Endothelial cell of umbilical vein (primary cell): ENCODE results near the gene MARS1. TPM values are rescaled to one million over a fixed set of nuclear protein-coding genes. Genes with fewer than 3 reads are reported as not detected.
A peak's percentile ranks its signal among the peaks of the same experiment; 100 is the strongest.

Experiments
- BruUV-seq: library from RNA; stranded (reverse); fragments of 400-500 nt; replicated peaks from 2 replicates; lab custom pipeline; 2021; lab: Mats Ljungman, UMichigan
- CTCF ChIA-PET: fragments of 300-600, 350-600 bp; sonication (Branson Sonifier 250); formaldehyde crosslinking; loops from one replicate; lab custom pipeline; 2021; ENCODE audit warnings: antibody characterized with exemption, inconsistent platforms; lab: Charles Lee
- POLR2A ChIA-PET: fragments of 300-600, 350-600 bp; sonication (Branson Sonifier 250); formaldehyde crosslinking; loops from one replicate; lab custom pipeline; 2021; ENCODE audit warnings: antibody characterized with exemption, inconsistent platforms; lab: Charles Lee
- DNase-seq: peaks from one replicate; pipeline ENCODE4 v3.0.0-alpha.2; 2011; ENCODE audit warnings: low read depth, low spot score
- FAIRE-seq: peaks from 2 replicates; lab custom pipeline; 2011; peaks lifted over from hg19 to GRCh38; lab: Jason Lieb, UNC
- H2AFZ ChIP-seq: 2 replicates; pipeline ENCODE4 v1.6.0; 2012; ENCODE audit warnings: low read depth, low read length, control low read depth, inconsistent platforms
- H3K27ac ChIP-seq: 2 replicates; pipeline ENCODE4 v1.5.1; 2011; ENCODE audit warnings: low read depth, mild to moderate bottlenecking, control low read depth, low read length, moderate library complexity; ENCODE audit not compliant: insufficient read depth
- H3K27me3 ChIP-seq, 2 experiments: 2 replicates each; pipeline versions ENCODE4 v1.6.0 to v1.6.1; 2011; ENCODE audit warnings: low read length in 2 of 2, mixed read lengths in 1 of 2; ENCODE audit not compliant: control insufficient read depth in 2 of 2, insufficient read depth in 2 of 2
- H3K36me3 ChIP-seq, 2 experiments: 2 replicates in 1 of 2; 3 replicates in 1 of 2; pipeline ENCODE4 v1.5.1; 2011; ENCODE audit warnings: low read length in 2 of 2, mild to moderate bottlenecking in 1 of 2, moderate library complexity in 1 of 2; ENCODE audit not compliant: control insufficient read depth in 2 of 2, insufficient read depth in 2 of 2; ENCODE audit errors: extremely low read depth in 1 of 2
- H3K4me1 ChIP-seq: 3 replicates; pipeline ENCODE4 v1.5.1; 2011; ENCODE audit warnings: mild to moderate bottlenecking, low read length; ENCODE audit not compliant: control insufficient read depth, insufficient read depth; ENCODE audit errors: extremely low read depth
- H3K4me2 ChIP-seq: 2 replicates; pipeline ENCODE4 v1.6.1; 2011; ENCODE audit warnings: low read length, control low read depth, mixed read lengths; ENCODE audit not compliant: insufficient read depth
- H3K4me3 ChIP-seq, 3 experiments: fragments of 200-600 bp in 1 of 3; sonication (generic), shearing (Covaris generic) in 1 of 3; replicated peaks in 1 of 3; 2 replicates each; pipeline ENCODE4 v1.5.1; 2011 to 2016; ENCODE audit warnings: control low read depth in 3 of 3, low read length in 3 of 3, mild to moderate bottlenecking in 2 of 3, inconsistent platforms in 1 of 3, low read depth in 1 of 3, moderate library complexity in 1 of 3; ENCODE audit not compliant: insufficient read depth in 1 of 3
- H3K79me2 ChIP-seq: 2 replicates; pipeline ENCODE4 v1.6.0; 2012; ENCODE audit warnings: low read length, inconsistent platforms; ENCODE audit not compliant: control insufficient read depth, insufficient read depth
- H3K9ac ChIP-seq: replicated peaks from 2 replicates; pipeline ENCODE3; 2011; ENCODE audit warnings: low read length, control low read depth; ENCODE audit not compliant: insufficient read depth; ENCODE audit errors: extremely low read depth
- H3K9me1 ChIP-seq: replicated peaks from 3 replicates; pipeline ENCODE4 v1.6.0; 2011; ENCODE audit warnings: mild to moderate bottlenecking, low read length; ENCODE audit not compliant: control insufficient read depth, insufficient read depth; ENCODE audit errors: extremely low read depth
- H3K9me3 ChIP-seq: replicated peaks from 2 replicates; pipeline ENCODE4 v1.5.1; 2012; ENCODE audit warnings: low read length, inconsistent platforms; ENCODE audit not compliant: control insufficient read depth, insufficient read depth
- H4K20me1 ChIP-seq: replicated peaks from 2 replicates; pipeline ENCODE3; 2011; ENCODE audit warnings: mild to moderate bottlenecking, low read length; ENCODE audit not compliant: control insufficient read depth, insufficient read depth; ENCODE audit errors: extremely low read depth
- CTCF ChIP-seq, 2 donors: IDR thresholded peaks; 1 replicate in 1 of 2; 2 replicates in 1 of 2; pipeline ENCODE4 v1.5.1; 2011; ENCODE audit warnings: low read length in 2 of 2, mild to moderate bottlenecking in 2 of 2, moderate library complexity in 2 of 2, control low read depth in 1 of 2, inconsistent platforms in 1 of 2, low read depth in 1 of 2; ENCODE audit not compliant: insufficient read depth in 1 of 2; ENCODE audit errors: extremely low read depth in 1 of 2
- EZH2 ChIP-seq: IDR thresholded peaks from 2 replicates; pipeline ENCODE4 v1.6.1; 2012; ENCODE audit warnings: borderline replicate concordance, low read depth, mild to moderate bottlenecking, moderate library complexity, low read length, inconsistent platforms; ENCODE audit not compliant: severe bottlenecking
- POLR2AphosphoS5 ChIP-seq: IDR thresholded peaks from 2 replicates; pipeline ENCODE4 v1.6.1; 2012; ENCODE audit warnings: low read depth, mild to moderate bottlenecking, control low read depth, low read length, moderate library complexity; ENCODE audit not compliant: insufficient read depth
- dilution Hi-C: fragments of 300-500 bp; cut with MboI; formaldehyde crosslinking; loops from one replicate; pipeline ENCODE4 v1.15.0; 2019; ENCODE audit warnings: low sequenced_read_pairs; ENCODE audit not compliant: extremely low pct_ligation_motif_present
- intact Hi-C: fragments of 100-400 bp; cut with micrococcal nuclease; formaldehyde crosslinking; loops from one replicate; pipeline ENCODE4 v1.10.0; 2022
- polyA plus RNA-seq, 4 experiments: library from polyadenylated mRNA; depleted of rRNA in 3 of 4; stranded (reverse) in 3 of 4; unstranded in 1 of 4; fragments of >200 nt; gene quantifications; 2 replicates each; pipeline versions ENCODE4 v1.2.1 to v1.2.3, GENCODE V29; 2011 to 2012; ENCODE audit warnings: missing spikeins in 1 of 4
- total RNA-seq: library from RNA; stranded (reverse); gene quantifications from 2 replicates; pipeline ENCODE4 v1.2.3, GENCODE V29; 2021
- TF ChIP-seq, protein P1 (sequence below): IDR thresholded peaks from 2 replicates; pipeline ENCODE4 v1.6.1; 2011; ENCODE audit not compliant: insufficient read depth, insufficient read length

Gene MARS1
- total and polyA plus RNA-seq, 2 donors (not counting 3 experiments of a cell fraction or from before 2014, with no cell fraction given) = 118 to 212 TPM

GRCh38 chr12:57550641-57551549 is 63.0 kb downstream of the MARS1 start:
- FAIRE-seq (no peak), DNase-seq (no peak)
- H3K9me1 ChIP-seq = no peaks in the 10 kb centered on the region
- no peaks in the 10 kb centered on the region for H3K9me3 ChIP-seq
- no peak overlapping the region for H3K4me3 ChIP-seq
- no peak overlapping the region for H3K4me2 ChIP-seq
- CTCF ChIA-PET = no interaction called here
- intact Hi-C loops (no loop called here), dilution Hi-C loops (no loop called here)
- no peaks in the 10 kb centered on the region for H3K36me3 ChIP-seq
- BruUV-seq = no TSS peak
- TF ChIP-seq CTCF (IDR thresholded peaks at IDR 0.05; ENCODE audit: extremely low read depth in 1 of 2, insufficient read depth in 1 of 2, low read depth in 1 of 2, low read length in 2 of 2) = no peak
- peak; percentile 32 for TF ChIP-seq EZH2
- TF ChIP-seq, protein P1, sequence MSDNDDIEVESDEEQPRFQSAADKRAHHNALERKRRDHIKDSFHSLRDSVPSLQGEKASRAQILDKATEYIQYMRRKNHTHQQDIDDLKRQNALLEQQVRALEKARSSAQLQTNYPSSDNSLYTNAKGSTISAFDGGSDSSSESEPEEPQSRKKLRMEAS = no peak
- no peak for TF ChIP-seq POLR2AphosphoS5
- H2AFZ ChIP-seq = no peak overlapping the region
- peaks cover 51 to 52% of the 10 kb centered on the region in 2 experiments for H3K27me3 ChIP-seq
- peaks cover 6% of the 10 kb centered on the region for H3K4me1 ChIP-seq
- H4K20me1 ChIP-seq = no peaks in the 10 kb centered on the region
- POLR2A ChIA-PET = no interaction called here
- peaks cover 9% of the 10 kb centered on the region for H3K79me2 ChIP-seq
- no peak overlapping the region for H3K27ac ChIP-seq
- no peak overlapping the region for H3K9ac ChIP-seq
